HG02938 (cell line): ENCODE results near the gene TRIM46.
"Not testable (repeated sequence)": the region's sequence is repeated elsewhere in the genome, so short reads cannot be mapped to it uniquely, and the experiment has no call there.

ENCODE experiments used
- ATAC-seq: cut with Tn5 transposase; IDR thresholded peaks from one replicate; pipeline ENCODE4 v1.9.1; 2021; ENCODE audit warnings: mild to moderate bottlenecking, moderate library complexity; ENCODE audit not compliant: unreplicated experiment

TRIM46 gene

GRCh38 chr1:155137154-155137949 lies 36.3 kb upstream of the TRIM46 start:
- no peak for ATAC-seq

DNA sequence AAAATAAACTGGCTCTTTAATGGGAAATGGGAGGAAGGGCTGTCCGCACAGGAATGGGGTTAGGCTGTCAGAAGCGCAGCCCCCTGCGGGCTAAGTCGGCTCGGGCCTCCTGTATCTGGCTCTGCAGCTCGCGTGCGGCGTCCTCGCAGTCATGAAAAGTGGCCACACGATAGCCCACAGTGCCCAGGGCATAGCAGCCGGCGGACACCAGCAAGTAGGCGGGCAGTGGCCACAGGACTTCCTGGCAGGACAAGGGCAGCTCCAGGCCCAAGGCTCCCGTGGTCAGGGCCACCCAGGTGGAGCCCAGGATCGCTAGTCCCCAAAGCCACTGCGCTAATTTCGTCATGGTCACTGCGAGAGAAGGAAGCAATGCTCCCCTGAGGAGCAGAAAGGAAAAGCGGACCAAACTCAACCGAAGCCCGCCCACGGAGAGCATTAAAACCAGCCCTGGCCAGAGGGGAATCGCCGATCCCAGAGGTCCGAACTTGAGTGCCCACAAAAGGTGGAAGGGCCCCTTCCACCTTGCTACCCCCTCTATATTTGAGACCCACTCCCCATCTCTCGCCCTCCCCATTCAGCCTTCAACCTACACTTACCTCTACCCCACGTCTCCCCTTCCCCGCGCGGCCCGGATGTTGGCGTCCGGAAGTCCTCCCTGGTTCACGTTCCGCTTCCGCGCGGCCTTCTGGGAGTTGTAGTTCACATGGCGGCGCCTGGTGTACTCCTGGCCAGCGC lies 33.6 kb upstream of the TRIM46 start, which contains the start of gene DPM3:
Gene DPM3, minus strand, starts transcription at position 637 of the 735 bp plus-strand sequence. Its CDS starts 291 bp downstream, at position 346.
- peak; percentile 58 for ATAC-seq

DNA sequence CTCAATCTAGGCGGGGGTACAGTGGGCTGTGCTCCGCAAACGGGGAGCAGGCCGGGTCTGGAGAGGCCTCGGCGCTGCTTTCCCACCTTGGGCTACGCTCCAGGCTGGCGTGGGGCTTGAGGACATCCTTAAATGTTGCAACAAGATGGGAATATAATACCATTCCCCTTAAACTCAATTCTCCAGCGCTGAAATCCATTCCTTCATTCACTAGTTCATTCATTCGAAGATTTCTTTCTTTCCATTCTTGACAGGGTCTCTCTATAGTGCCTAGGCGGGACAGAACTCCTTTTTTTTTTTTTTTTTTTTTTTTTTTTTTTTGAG lies 33.1 kb upstream of the TRIM46 start:
- ATAC-seq, result no peak

GRCh38 chr1:155141749-155142148 lies 31.9 kb upstream of the TRIM46 start:
- ATAC-seq, result no peak

- no peak for ATAC-seq
Measured at GRCh38 chr1:155145491-155145890, 28.2 kb upstream of the TRIM46 start.

- ATAC-seq, result not testable (repeated sequence)
Measured at GRCh38 chr1:155155996-155156643, 17.5 kb upstream of the TRIM46 start.

DNA sequence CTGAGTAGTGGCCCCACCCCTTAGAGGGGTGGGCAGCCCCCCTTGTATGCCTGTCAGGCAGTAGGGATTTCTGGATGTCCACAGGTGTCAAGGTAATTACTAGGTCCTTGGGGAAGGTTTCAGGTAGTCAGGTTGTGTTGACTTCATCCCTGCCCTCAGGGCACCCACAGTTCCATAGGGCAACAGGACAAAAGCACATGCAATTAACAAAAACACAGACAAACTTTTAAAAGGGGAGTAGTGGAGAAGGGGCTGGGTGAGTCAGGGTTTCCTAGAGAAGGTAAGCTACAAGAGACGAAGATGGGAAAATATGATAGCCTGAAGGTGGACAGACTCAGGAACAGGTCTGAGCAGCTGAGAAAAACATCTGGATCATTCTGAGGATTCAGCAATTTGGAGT lies 14.7 kb upstream of the TRIM46 start:
- ATAC-seq, result no peak

- ATAC-seq, result no peak
Measured at GRCh38 chr1:155160128-155160527, 13.5 kb upstream of the TRIM46 start.

DNA sequence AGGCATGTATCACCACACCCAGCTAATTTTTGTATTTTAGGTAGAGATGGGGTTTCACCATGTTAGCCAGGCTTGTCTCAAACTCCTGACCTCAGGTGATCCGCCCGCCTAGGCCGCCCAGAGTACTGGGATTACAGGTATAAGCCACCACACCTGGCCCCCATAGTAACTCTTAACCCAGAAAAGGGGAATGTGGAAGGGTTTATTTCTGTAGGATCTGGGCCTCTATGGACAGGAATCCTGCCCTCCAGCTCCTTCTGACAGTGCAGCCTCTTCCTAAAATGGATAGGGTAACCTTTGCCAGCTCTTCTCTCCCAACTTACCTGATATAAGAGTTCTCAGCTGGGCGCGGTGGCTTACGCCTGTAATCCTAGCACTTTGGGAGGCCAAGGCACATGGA lies 11.0 kb upstream of the TRIM46 start:
- not testable (repeated sequence) for ATAC-seq

GRCh38 chr1:155163785-155164184 lies 9.9 kb upstream of the TRIM46 start:
- ATAC-seq, result not testable (repeated sequence)

GRCh38 chr1:155164625-155165024 lies 9.0 kb upstream of the TRIM46 start:
- not testable (repeated sequence) for ATAC-seq

DNA sequence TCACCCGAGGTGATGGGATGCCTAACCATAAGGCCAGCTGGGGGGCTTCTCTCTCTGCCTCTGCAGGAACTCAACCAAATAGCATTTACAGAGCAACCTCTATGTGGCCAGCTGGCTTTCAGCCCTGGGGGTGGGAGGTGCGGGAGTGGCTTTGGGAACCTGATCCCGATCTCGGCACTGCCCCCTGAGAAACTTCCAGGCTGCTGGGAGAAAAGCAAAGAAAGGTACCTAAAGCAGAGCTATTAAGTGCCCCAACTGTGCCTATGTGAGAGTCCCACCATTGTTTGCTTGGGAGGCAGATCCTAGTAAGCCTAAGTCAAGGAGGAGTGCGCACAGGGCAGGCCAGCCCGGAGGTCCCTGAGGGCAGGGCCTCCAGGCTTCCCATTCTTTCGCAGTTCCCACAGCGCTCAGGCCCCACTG lies 7.6 kb upstream of the TRIM46 start:
- ATAC-seq, result no peak

- ATAC-seq, result no peak
Measured at GRCh38 chr1:155166471-155167165, 7.0 kb upstream of the TRIM46 start.

GRCh38 chr1:155167166-155168104 lies 6.2 kb upstream of the TRIM46 start:
- no peak for ATAC-seq

- ATAC-seq, result not testable (repeated sequence)
Measured at GRCh38 chr1:155168105-155168445, 5.6 kb upstream of the TRIM46 start.

DNA sequence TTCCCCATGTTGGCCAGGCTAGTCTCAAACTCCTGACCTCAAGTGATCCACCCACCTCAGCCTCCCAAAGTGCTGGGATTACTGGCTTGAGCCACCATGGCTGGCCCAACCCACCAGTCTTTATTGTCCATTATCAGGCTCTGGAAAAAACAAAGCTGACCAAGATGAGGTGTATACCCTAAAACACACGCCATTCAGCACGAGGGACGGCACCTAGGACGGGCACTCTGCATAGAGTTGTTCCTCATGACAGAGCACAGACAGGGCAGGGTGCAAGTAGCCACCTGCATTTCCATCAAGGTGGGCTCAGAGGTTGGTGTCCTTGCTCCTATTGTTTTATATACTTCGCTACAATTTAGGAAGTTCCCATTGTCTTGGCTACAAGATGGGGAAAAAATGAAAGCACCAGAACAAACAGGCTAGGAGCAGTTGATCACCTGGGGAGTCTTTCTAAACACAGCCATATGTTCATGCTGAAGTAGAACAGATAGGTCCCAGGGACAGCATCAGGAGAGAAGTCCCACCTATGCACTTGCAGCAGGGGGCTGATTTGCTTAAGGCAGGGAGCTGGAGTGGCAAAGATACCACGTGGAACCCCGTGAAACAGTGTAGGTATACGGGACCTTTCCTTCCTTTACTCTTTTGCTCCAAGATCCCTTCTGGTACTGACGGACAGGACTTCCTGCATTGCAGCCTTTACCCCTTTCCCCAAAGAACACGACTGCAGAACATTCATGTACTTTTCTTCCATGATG lies 5.0 kb upstream of the TRIM46 start:
- ATAC-seq, result no peak

DNA sequence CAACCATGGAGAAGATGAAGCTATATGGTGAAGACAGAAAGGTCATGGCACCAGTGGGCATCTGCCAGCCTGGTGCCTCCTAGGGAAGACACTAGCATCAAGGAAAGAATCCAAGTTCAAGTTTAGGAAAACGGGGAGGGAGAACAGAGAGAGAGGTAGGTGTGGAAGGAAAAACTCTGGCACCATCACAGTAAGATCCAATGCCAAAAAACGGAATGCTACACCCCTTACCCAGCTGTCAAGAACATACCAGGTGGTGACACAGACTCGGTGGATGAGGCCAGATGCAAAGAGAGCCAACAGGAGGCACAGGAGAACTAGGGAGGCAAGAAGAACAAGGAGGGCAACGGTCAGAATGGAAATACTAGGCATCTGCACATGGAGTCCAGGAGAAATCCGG lies 4.1 kb upstream of the TRIM46 start:
- ATAC-seq, result no peak

DNA sequence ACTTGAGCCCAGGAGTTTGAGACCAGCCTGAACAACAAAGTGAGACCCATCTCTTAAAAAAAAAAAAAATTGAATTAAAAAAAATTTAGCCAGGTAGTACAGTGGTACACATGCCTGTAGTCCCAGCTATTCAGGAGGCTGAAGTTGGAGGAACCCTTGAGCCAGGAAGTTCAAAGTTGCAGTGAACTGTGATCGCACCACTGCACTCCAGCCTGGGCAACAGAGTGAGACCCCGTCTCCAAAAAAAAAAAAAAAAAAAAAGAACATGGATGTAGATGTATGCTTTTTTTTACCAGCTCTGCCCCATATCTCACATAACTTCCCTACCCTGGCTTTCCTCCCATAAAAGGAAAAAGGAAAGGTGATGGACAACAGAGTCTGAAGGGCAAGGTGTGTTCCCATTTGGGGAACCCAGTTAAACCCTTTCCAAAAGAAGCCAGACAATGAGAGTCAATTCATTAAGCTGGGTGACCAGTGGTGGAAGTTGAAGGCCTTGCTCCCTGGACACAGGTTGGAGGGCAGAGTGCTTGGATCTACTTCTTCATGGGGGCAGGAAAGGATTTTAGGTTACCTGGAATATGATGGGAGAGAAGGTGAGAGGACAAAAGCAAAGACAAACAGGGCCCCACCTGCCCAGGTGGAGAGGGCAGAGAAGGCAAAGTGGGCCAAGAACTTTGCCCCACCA lies 3.4 kb upstream of the TRIM46 start:
- no peak for ATAC-seq

GRCh38 chr1:155170806-155171205 lies 2.8 kb upstream of the TRIM46 start:
- no peak for ATAC-seq
